Spleen (tissue), 11 donors: ENCODE results near the gene KAT6B. TPM values are rescaled to one million over a fixed set of nuclear protein-coding genes. Genes with fewer than 3 reads are reported as not detected.

ENCODE experiments used
- DNase-seq: peaks from one replicate; pipeline ENCODE4 v3.0.0-alpha.2; 2020
- H3K27ac ChIP-seq, 8 donors: fragments of 200-600 bp; sonication (generic) in 7 of 8; 1 replicate in 4 of 8; 2 replicates in 4 of 8; pipeline versions ENCODE4 v1.5.0 to v1.8.0; 2016 to 2021; ENCODE audit warnings: inconsistent platforms in 4 of 8, mild to moderate bottlenecking in 4 of 8, moderate library complexity in 1 of 8
- H3K27me3 ChIP-seq, 7 donors: fragments of 200-600 bp; sonication (generic) in 6 of 7; replicated peaks in 1 of 7; 1 replicate in 4 of 7; 2 replicates in 3 of 7; pipeline versions ENCODE4 v1.5.0 to v1.8.0; 2016 to 2021; ENCODE audit warnings: inconsistent platforms in 3 of 7, mild to moderate bottlenecking in 1 of 7
- H3K36me3 ChIP-seq, 6 donors: fragments of 200-600 bp; sonication (generic) in 5 of 6; 1 replicate in 4 of 6; 2 replicates in 2 of 6; pipeline versions ENCODE4 v1.5.0 to v1.8.0; 2016 to 2021; ENCODE audit warnings: inconsistent platforms in 2 of 6
- H3K4me1 ChIP-seq, 6 donors: fragments of 200-600 bp; sonication (generic) in 5 of 6; 1 replicate in 3 of 6; 2 replicates in 3 of 6; pipeline versions ENCODE4 v1.5.0 to v1.8.0; 2016 to 2021; ENCODE audit warnings: inconsistent platforms in 3 of 6
- H3K4me3 ChIP-seq, 8 donors: fragments of 200-600 bp; sonication (generic) in 7 of 8; 1 replicate in 4 of 8; 2 replicates in 4 of 8; pipeline versions ENCODE4 v1.5.0 to v1.8.0; 2016 to 2021; ENCODE audit warnings: inconsistent platforms in 4 of 8, mild to moderate bottlenecking in 4 of 8, moderate library complexity in 2 of 8
- H3K9me3 ChIP-seq, 8 donors: fragments of 200-600 bp; sonication (generic) in 7 of 8; 1 replicate in 4 of 8; 2 replicates in 4 of 8; pipeline versions ENCODE4 v1.5.0 to v1.8.0; 2016 to 2021; ENCODE audit warnings: inconsistent platforms in 4 of 8
- CTCF ChIP-seq, 11 experiments: fragments of 200-600 bp in 7 of 11; fragments of 450-650 bp in 4 of 11; sonication (generic) in 4 of 11; IDR thresholded peaks in 8 of 11; conservative IDR thresholded peaks in 3 of 11; 1 replicate in 7 of 11; 2 replicates in 4 of 11; pipeline versions ENCODE4 v1.4.0 to v1.8.0; 2016 to 2021; ENCODE audit warnings: antibody characterized with exemption in 11 of 11, inconsistent platforms in 4 of 11, mild to moderate bottlenecking in 1 of 11
- POLR2A ChIP-seq, 3 donors: fragments of 450-650 bp; IDR thresholded peaks; one replicate each; pipeline ENCODE4 v1.5.1; 2017; ENCODE audit warnings: antibody characterized with exemption in 3 of 3, mild to moderate bottlenecking in 1 of 3
- POLR2AphosphoS5 ChIP-seq, 3 donors: sonication (generic); formaldehyde crosslinking; IDR thresholded peaks; one replicate each; pipeline ENCODE4 v1.5.1; 2017; ENCODE audit warnings: antibody characterized with exemption in 3 of 3
- WGBS, 5 donors: extraction: QIAGEN DNeasy Blood & Tissue Kit in 3 of 5; methylation state at CpG; one replicate each; pipeline versions ENCODE4 v1.1.5 to v1.1.7; 2013 to 2018; 5-methylcytosine and 5-hydroxymethylcytosine counted together
- intact Hi-C: fragments of 100-400 bp; cut with DNase I; formaldehyde crosslinking; loops from one replicate; pipeline ENCODE4 v1.15.0; 2023; ENCODE audit warnings: low total_unique reads
- polyA plus RNA-seq, 3 donors: library from polyadenylated mRNA; stranded (reverse); fragments of 200-250 nt; gene quantifications; one replicate each; pipeline ENCODE4 v1.2.1, GENCODE V29; 2013
- total RNA-seq, 7 donors: library from RNA; depleted of rRNA in 3 of 7; stranded (reverse); fragments of >200 nt in 3 of 7; fragmentation: NEBNext Ultra II Directional in 4 of 7; extraction: Animal tissue kit (Norgen Biotek cat#: 25700) in 4 of 7; gene quantifications; one replicate each; pipeline versions ENCODE4 v1.1.0 to v1.2.1, GENCODE V29; 2016 to 2021
- donor health status: healthy with polysubstance abuse.
- donor health status: DM: no; HTN: no; CAD: no; lungs with moderate emphysema.
- donor health status: DM: no; HTN: no; CAD: no.
- donor health status: Bipolar disorder and iron deficiency.
- donor health status: healthy.
- donor health status: DM: no; HTN: no; CAD: no.
- donor health status: DM: yes; HTN: yes; CAD: no.

KAT6B gene
- total and polyA plus RNA-seq, 10 donors: 2.9 to 61.0 (median 46.0) TPM

- peaks cover 0 to 74% (median 26%) of the 10 kb centered on the region in 6 donors for H3K4me1 ChIP-seq
- no peaks in the 10 kb centered on the region for H3K36me3 ChIP-seq
- H3K4me3 ChIP-seq: no peak overlapping the region
- intact Hi-C loops: no loop called here
- TF ChIP-seq CTCF (IDR thresholded peaks at IDR 0.05 in 8 of 11, conservative IDR thresholded peaks at IDR 0.05 in 3 of 11) (no peak), POLR2A (IDR thresholded peaks at IDR 0.05) (no peak), POLR2AphosphoS5 (IDR thresholded peaks at IDR 0.05) (no peak)
- WGBS, 5 donors: 76 to 90% (median 88%) methylated on average over 3 of the region's 3 CpGs
- H3K9me3 ChIP-seq: no peaks in the 10 kb centered on the region
- DNase-seq: no peak
- no peak overlapping the region for H3K27ac ChIP-seq
- no peaks in the 10 kb centered on the region for H3K27me3 ChIP-seq
Measured at GRCh38 chr10:74867351-74867750, 41.0 kb downstream of the KAT6B start.

GRCh38 chr10:74868392-74868977, 42.1 kb downstream of the KAT6B start:
- H3K36me3 ChIP-seq: no peaks in the 10 kb centered on the region
- intact Hi-C loops: no loop called here
- 82 to 93% (median 88%) methylated on average over 3 of the region's 3 CpGs for WGBS, 5 donors
- H3K9me3 ChIP-seq: no peaks in the 10 kb centered on the region
- H3K27ac ChIP-seq: no peak overlapping the region
- H3K4me1 ChIP-seq: peaks cover 0 to 74% (median 23%) of the 10 kb centered on the region in 6 donors
- TF ChIP-seq POLR2AphosphoS5 (IDR thresholded peaks at IDR 0.05): no peak
- no peak for TF ChIP-seq CTCF (IDR thresholded peaks at IDR 0.05 in 8 of 11, conservative IDR thresholded peaks at IDR 0.05 in 3 of 11)
- H3K4me3 ChIP-seq: no peak overlapping the region
- no peaks in the 10 kb centered on the region for H3K27me3 ChIP-seq
- DNase-seq: no peak

- H3K4me1 ChIP-seq: peaks cover 0 to 74% (median 22%) of the 10 kb centered on the region in 6 donors
- 86 to 94% (median 91%) methylated on average over 2 of the region's 2 CpGs for WGBS, 5 donors
- H3K4me3 ChIP-seq: no peak overlapping the region
- H3K27me3 ChIP-seq: no peaks in the 10 kb centered on the region
- intact Hi-C loops: no loop called here
- no peaks in the 10 kb centered on the region for H3K9me3 ChIP-seq
- no peaks in the 10 kb centered on the region for H3K36me3 ChIP-seq
- DNase-seq: no peak
- no peak for TF ChIP-seq CTCF (IDR thresholded peaks at IDR 0.05 in 8 of 11, conservative IDR thresholded peaks at IDR 0.05 in 3 of 11)
- no peak overlapping the region for H3K27ac ChIP-seq
Measured at GRCh38 chr10:74869635-74870034, 43.2 kb downstream of the KAT6B start.

- intact Hi-C loops: no loop called here
- Histone ChIP-seq H3K9me3 (no peaks in the 10 kb centered on the region), H3K36me3 (no peaks in the 10 kb centered on the region), H3K4me1 (peaks cover 0 to 71% (median 22%) of the 10 kb centered on the region in 6 donors), H3K27me3 (no peaks in the 10 kb centered on the region), H3K27ac (no peak overlapping the region), H3K4me3 (no peak overlapping the region)
- no peak for DNase-seq
- TF ChIP-seq POLR2AphosphoS5 (IDR thresholded peaks at IDR 0.05) (no peak), CTCF (IDR thresholded peaks at IDR 0.05 in 8 of 11, conservative IDR thresholded peaks at IDR 0.05 in 3 of 11) (no peak), POLR2A (IDR thresholded peaks at IDR 0.05) (no peak)
- 91 to 100% (median 100%) methylated on average over 1 of the region's 1 CpG for WGBS, 5 donors
Measured at GRCh38 chr10:74870191-74870590, 43.8 kb downstream of the KAT6B start.
